Myocyte (in vitro differentiated cells): Measurements from ENCODE around the gene DNAH9. TPM values are rescaled to one million over a fixed set of nuclear protein-coding genes. Genes with fewer than 3 reads are reported as not detected.

Source experiments
- DNase-seq: peaks from one replicate; pipeline ENCODE4 v3.0.0-alpha.2; 2012; ENCODE audit warnings: low read depth
- polyA plus RNA-seq: library from polyadenylated mRNA; unstranded; fragments of >200 nt; gene quantifications from one replicate; pipeline ENCODE4 v1.2.1, GENCODE V29; 2012; ENCODE audit warnings: missing spikeins
- total RNA-seq: library from RNA; depleted of rRNA; stranded (reverse); fragments of >200 nt; gene quantifications from 2 replicates; pipeline ENCODE4 v1.2.3, GENCODE V29; 2014

DNAH9 gene
- total RNA-seq: 0.05 TPM in 1 of 2 replicates, not detected in the other
- polyA plus RNA-seq: not detected

- DNase-seq: no peak
Measured at GRCh38 chr17:11598274-11599221, at the start of gene DNAH9. TSS of gene DNAH9 (plus strand) at chr17:11598470. CDS start at chr17:11598499, 29 bp downstream.

- DNase-seq: no peak
Measured at GRCh38 chr17:11550431-11550830, 47.8 kb upstream of the DNAH9 start.

GRCh38 chr17:11551442-11551841, 46.8 kb upstream of the DNAH9 start:
- DNase-seq: no peak

- DNase-seq: no peak
Measured at GRCh38 chr17:11553135-11553534, 45.1 kb upstream of the DNAH9 start.

GRCh38 chr17:11554042-11554441, 44.2 kb upstream of the DNAH9 start:
- DNase-seq: no peak

- DNase-seq: no peak
Measured at GRCh38 chr17:11554542-11554941, 43.7 kb upstream of the DNAH9 start.

DNA sequence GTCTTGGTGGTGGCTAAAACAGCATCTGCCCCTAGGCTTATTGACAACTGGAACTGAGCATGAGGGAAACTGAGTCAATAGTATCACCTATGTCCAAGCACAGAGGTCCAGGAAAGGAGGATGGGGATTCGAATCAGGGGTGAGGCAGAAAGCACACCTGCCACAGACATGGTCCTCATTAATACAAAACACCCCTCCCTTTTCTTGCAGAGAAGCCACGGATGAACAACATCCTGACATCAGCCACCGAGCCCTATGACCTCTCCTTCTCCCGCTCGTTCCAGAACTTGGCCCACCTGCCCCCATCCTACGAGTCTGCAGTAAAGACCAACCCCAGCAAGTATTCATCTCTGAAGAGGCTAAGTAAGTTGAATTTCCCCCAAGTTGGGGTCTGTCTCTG, 42.7 kb upstream of the DNAH9 start:
- no peak for DNase-seq

DNA sequence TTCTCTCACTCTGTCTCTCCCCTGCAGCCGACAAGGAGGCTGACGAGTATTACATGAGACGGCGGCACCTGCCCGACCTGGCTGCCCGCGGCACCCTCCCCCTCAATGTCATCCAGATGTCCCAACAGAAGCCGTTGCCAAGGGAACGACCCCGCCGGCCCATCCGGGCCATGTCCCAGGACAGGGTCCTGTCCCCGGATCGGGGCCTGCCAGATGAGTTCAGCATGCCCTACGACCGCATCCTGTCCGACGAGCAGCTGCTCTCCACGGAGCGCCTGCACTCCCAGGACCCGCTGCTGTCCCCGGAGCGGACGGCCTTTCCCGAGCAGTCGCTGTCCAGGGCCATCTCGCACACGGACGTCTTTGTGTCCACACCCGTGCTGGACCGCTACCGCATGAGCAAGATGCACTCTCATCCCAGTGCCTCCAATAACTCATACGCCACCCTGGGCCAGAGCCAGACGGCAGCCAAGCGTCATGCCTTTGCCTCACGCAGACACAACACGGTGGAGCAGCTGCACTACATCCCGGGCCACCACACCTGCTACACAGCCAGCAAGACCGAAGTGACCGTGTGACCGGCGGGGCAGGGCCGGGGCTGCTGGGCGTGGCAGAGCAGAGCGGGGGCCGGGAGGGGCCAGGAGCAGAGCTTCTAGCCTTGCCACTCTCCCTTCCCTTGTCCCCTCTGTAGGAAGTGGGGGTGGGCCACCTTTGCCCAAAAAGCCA, 40.4 kb upstream of the DNAH9 start:
- DNase-seq: no peak

- DNase-seq: no peak
Measured at GRCh38 chr17:11558681-11559234, 39.5 kb upstream of the DNAH9 start.

DNA sequence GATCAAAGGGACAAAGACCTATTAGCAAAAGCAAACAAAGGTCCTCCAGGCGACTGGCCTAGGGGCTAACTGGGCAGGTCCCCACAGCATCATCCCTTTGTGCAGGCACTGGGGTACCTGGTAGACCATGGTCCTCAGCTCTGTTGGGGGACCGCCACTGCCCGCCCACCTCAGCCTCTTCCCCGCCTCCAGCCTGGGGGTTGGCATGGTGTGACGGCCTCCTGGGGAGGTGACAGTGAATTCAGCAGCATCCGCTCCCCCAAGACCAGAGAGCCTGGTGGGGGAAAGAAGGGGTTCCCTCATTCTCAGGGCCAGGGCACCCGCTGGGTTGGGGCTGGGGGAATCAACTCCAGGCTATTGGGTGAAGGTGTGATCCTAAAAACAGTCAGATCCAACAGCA, 38.7 kb upstream of the DNAH9 start:
- no peak for DNase-seq

GRCh38 chr17:11561281-11561680, 37.0 kb upstream of the DNAH9 start:
- no peak for DNase-seq

GRCh38 chr17:11561702-11562101, 36.6 kb upstream of the DNAH9 start:
- no peak for DNase-seq

DNA sequence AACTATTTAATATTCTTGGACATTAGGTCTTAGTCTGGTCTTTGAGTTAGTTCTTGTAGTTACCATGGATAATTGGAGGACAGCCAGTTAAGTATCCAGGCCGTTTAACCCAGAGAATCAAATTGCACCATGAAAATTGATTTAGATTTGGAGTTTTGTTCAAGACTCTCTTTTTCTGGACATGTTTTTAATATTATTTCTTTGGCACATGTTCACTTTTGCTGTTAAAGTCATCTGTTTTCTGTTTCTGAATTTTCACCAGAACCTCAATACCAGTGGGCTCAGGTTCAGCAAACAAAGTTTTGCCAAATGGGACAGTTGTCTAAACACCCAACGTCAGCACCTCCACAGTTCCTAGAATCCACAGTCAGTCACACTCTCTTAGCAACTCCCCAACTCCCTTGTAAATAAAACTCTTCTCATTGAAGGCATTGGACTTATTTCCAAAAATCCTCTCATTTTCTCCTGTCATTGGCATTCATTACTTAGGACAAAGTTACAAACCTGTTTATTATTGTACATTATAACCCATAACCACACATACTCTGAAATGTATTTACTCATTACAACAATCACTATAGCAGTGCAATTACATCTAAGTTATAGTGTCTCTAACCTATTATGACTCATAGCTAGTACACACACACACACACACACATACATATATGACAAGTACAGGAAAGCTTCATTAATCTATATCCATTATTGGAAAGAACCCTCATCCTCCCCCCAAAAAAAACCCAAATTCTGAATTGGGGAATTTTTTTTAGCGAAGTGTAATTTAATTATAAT, 33.5 kb upstream of the DNAH9 start:
- DNase-seq: no peak

GRCh38 chr17:11565591-11565990, 32.7 kb upstream of the DNAH9 start:
- no peak for DNase-seq

GRCh38 chr17:11578998-11579397, 19.3 kb upstream of the DNAH9 start:
- no peak for DNase-seq

DNA sequence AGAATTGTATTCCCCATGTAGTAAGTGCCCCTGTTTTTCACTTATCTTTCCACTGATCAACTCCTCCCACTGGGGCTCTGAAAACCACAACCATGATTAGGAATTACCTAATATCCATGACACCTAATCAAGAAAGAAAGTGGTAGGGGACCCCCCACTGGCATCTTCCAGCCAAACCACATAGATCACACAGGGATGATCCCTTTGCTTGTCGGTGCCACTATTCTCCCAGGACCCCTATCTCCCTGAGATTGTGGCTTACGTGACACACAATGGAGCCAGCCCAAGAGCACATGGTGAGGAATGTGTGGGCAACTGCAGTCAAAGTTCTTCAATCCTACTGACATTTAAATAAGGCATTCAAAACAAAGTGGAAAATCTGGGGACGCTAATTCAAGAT, 17.6 kb upstream of the DNAH9 start:
- no peak for DNase-seq

GRCh38 chr17:11582217-11582616, 16.1 kb upstream of the DNAH9 start:
- no peak for DNase-seq

- DNase-seq: no peak
Measured at GRCh38 chr17:11583306-11583992, 14.8 kb upstream of the DNAH9 start.

DNA sequence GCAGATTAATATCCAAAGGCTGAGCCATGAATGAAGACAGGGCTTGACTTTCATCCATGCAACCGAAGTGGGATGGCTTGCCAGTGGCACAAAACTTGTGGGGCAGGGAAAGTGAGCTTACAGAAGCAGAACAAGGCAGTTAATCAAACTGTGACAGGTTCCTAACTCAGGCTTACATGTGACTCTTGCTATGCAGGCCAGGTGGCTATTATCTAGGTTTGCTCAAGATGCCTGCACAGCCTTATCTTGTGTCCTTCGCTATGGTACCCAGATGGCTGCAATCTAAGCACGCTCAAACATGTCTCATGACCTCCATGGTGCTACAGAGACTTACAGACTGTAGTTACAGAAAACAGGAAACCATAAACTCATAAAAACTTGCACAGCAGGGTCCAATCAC, 8.6 kb upstream of the DNAH9 start:
- DNase-seq: no peak

DNA sequence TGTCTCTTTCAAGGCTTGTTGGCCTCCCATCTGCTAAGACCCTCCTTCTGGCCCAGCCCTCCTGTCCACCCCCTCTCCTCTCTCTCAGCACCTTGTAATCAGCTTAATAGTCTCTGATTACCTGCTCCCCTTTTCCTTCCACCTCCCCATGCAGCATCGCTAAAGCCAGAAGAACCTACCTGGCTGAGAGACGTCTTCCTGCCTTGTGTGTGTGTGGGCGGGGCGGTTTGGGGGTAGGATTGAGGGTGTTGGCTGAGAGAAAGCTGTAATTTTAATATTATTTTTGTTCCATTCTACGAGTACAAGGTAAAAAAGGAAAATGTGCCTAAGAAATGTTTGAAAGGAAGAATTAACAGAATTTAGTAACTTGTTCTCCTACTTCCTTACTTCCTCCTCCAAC, 3.4 kb downstream of the DNAH9 start:
- DNase-seq: no peak

- DNase-seq: no peak
Measured at GRCh38 chr17:11608396-11608795, 10.1 kb downstream of the DNAH9 start.
